ENCODE measurements around the gene MMP28.

- TF ChIP-seq CTCF (conservative IDR thresholded peaks at IDR 0.05 in 1 of 2, IDR thresholded peaks at IDR 0.05 in 1 of 2; ENCODE audit: low read depth in 1 of 2, low read length in 2 of 2) (no peak), EZH2 (IDR thresholded peaks at IDR 0.05; ENCODE audit: low read length, missing control alignments) (no peak)
Observed at GRCh38 chr17:35744830-35745229, 50.6 kb downstream of the MMP28 start.
